Stimulated activated effector memory CD8-positive, alpha-beta T cell treated with anti-CD3 and anti-CD28 coated beads, Interleukin-12 subunit alpha, Interleukin-12 subunit beta, amount 100 ng/mL, for 72 hours (primary cell): Measurements from ENCODE around the gene NOXO1.

Experiments used
- ATAC-seq: fragments of 150-1000 bp; cut with Tn5 transposase; 2 replicates; pipeline ENCODE4 v1.10.0; 2021
- DNase-seq, 2 donors: peaks; one replicate each; pipeline ENCODE4 v3.0.0; 2021 to 2022; ENCODE audit warnings: low spot score in 2 of 2
- H3K27ac Mint-ChIP-seq: one replicate; pipeline ENCODE4 v1.8.0; 2022; ENCODE audit warnings: mild to moderate bottlenecking, mixed read lengths
- H3K36me3 Mint-ChIP-seq: one replicate; pipeline ENCODE4 v1.8.0; 2022; ENCODE audit warnings: mild to moderate bottlenecking, mixed read lengths
- H3K4me1 Mint-ChIP-seq: one replicate; pipeline ENCODE4 v1.8.0; 2022; ENCODE audit warnings: mixed read lengths
- H3K4me3 Mint-ChIP-seq: one replicate; pipeline ENCODE4 v1.8.0; 2022; ENCODE audit warnings: mild to moderate bottlenecking, mixed read lengths
- H3K9me3 Mint-ChIP-seq: one replicate; pipeline ENCODE4 v1.8.0; 2022; ENCODE audit warnings: mixed read lengths

NOXO1 gene

GRCh38 chr16:2003827-2004641 lies 22.8 kb upstream of the NOXO1 start:
- H3K9me3 Mint-ChIP-seq = no peaks in the 10 kb centered on the region
- peaks cover 50% of the 10 kb centered on the region for H3K4me1 Mint-ChIP-seq
- peak overlapping the region; percentile 9 for H3K4me3 Mint-ChIP-seq
- peaks cover 67% of the 10 kb centered on the region for H3K36me3 Mint-ChIP-seq
- ATAC-seq (peak; percentile 92), DNase-seq (peak; percentile 82 to 91)
- H3K27ac Mint-ChIP-seq = no peak overlapping the region

- DNase-seq (no peak), ATAC-seq (no peak)
- H3K36me3 Mint-ChIP-seq = peaks cover 67% of the 10 kb centered on the region
- H3K4me1 Mint-ChIP-seq = peaks cover 43% of the 10 kb centered on the region
- H3K27ac Mint-ChIP-seq = no peak overlapping the region
- no peak overlapping the region for H3K4me3 Mint-ChIP-seq
- no peaks in the 10 kb centered on the region for H3K9me3 Mint-ChIP-seq
Measured at GRCh38 chr16:2003231-2003826, 22.1 kb upstream of the NOXO1 start.

- Mint-ChIP-seq H3K27ac (peak overlapping the region; percentile 63), H3K4me3 (no peak overlapping the region), H3K36me3 (peaks cover 67% of the 10 kb centered on the region), H3K9me3 (no peaks in the 10 kb centered on the region), H3K4me1 (peaks cover 36% of the 10 kb centered on the region)
- ATAC-seq (no peak), DNase-seq (no peak)
Measured at GRCh38 chr16:2002406-2003230, 21.3 kb upstream of the NOXO1 start.

GRCh38 chr16:2001456-2002355 lies 20.4 kb upstream of the NOXO1 start:
- DNase-seq = no peak
- Mint-ChIP-seq H3K27ac (no peak overlapping the region), H3K4me3 (no peak overlapping the region), H3K4me1 (peaks cover 27% of the 10 kb centered on the region), H3K36me3 (peaks cover 65% of the 10 kb centered on the region), H3K9me3 (no peaks in the 10 kb centered on the region)
- ATAC-seq = no peak

GRCh38 chr16:2001035-2001434 lies 19.8 kb upstream of the NOXO1 start:
- Mint-ChIP-seq H3K4me3 (no peak overlapping the region), H3K36me3 (peaks cover 64% of the 10 kb centered on the region), H3K27ac (no peak overlapping the region), H3K9me3 (no peaks in the 10 kb centered on the region), H3K4me1 (peaks cover 24% of the 10 kb centered on the region)
- ATAC-seq = no peak
- no peak for DNase-seq

GRCh38 chr16:1999866-2000514 lies 18.7 kb upstream of the NOXO1 start:
- ATAC-seq (no peak), DNase-seq (no peak)
- H3K4me1 Mint-ChIP-seq = peaks cover 24% of the 10 kb centered on the region
- H3K4me3 Mint-ChIP-seq = no peak overlapping the region
- H3K9me3 Mint-ChIP-seq = no peaks in the 10 kb centered on the region
- H3K36me3 Mint-ChIP-seq = peaks cover 68% of the 10 kb centered on the region
- no peak overlapping the region for H3K27ac Mint-ChIP-seq

- peaks cover 17% of the 10 kb centered on the region for H3K4me1 Mint-ChIP-seq
- peaks cover 65% of the 10 kb centered on the region for H3K36me3 Mint-ChIP-seq
- DNase-seq (no peak), ATAC-seq (no peak)
- no peak overlapping the region for H3K4me3 Mint-ChIP-seq
- no peak overlapping the region for H3K27ac Mint-ChIP-seq
- no peaks in the 10 kb centered on the region for H3K9me3 Mint-ChIP-seq
Measured at GRCh38 chr16:1998852-1999801, 17.9 kb upstream of the NOXO1 start.

- H3K9me3 Mint-ChIP-seq = no peaks in the 10 kb centered on the region
- peaks cover 67% of the 10 kb centered on the region for H3K36me3 Mint-ChIP-seq
- DNase-seq (no peak), ATAC-seq (no peak)
- H3K4me1 Mint-ChIP-seq = peaks cover 22% of the 10 kb centered on the region
- no peak overlapping the region for H3K27ac Mint-ChIP-seq
- H3K4me3 Mint-ChIP-seq = no peak overlapping the region
Measured at GRCh38 chr16:1998360-1998835, 17.1 kb upstream of the NOXO1 start.

GRCh38 chr16:1997494-1998359 lies 16.5 kb upstream of the NOXO1 start:
- Mint-ChIP-seq H3K9me3 (no peaks in the 10 kb centered on the region), H3K36me3 (peaks cover 62% of the 10 kb centered on the region), H3K4me3 (no peak overlapping the region), H3K27ac (no peak overlapping the region), H3K4me1 (peaks cover 25% of the 10 kb centered on the region)
- DNase-seq (no peak), ATAC-seq (no peak)

GRCh38 chr16:1993731-1994131 lies 12.5 kb upstream of the NOXO1 start:
- Mint-ChIP-seq H3K36me3 (peaks cover 37% of the 10 kb centered on the region), H3K4me1 (peaks cover 34% of the 10 kb centered on the region), H3K4me3 (peak overlapping the region; percentile 22), H3K9me3 (no peaks in the 10 kb centered on the region), H3K27ac (peak overlapping the region; percentile 48)
- DNase-seq (peak in 1 of 2 donors; percentile 77), ATAC-seq (peak; percentile 46)

- H3K27ac Mint-ChIP-seq = peak overlapping the region; percentile 48
- H3K4me1 Mint-ChIP-seq = peaks cover 34% of the 10 kb centered on the region
- DNase-seq (no peak), ATAC-seq (no peak)
- H3K4me3 Mint-ChIP-seq = peak overlapping the region; percentile 78
- peaks cover 28% of the 10 kb centered on the region for H3K36me3 Mint-ChIP-seq
- no peaks in the 10 kb centered on the region for H3K9me3 Mint-ChIP-seq
Measured at GRCh38 chr16:1992704-1993317, 11.5 kb upstream of the NOXO1 start.

- peak; percentile 85 to 95 for DNase-seq
- H3K27ac Mint-ChIP-seq = peak overlapping the region; percentile 76
- peak; percentile 70 for ATAC-seq
- H3K4me1 Mint-ChIP-seq = peaks cover 34% of the 10 kb centered on the region
- H3K4me3 Mint-ChIP-seq = peak overlapping the region; percentile 78
- H3K36me3 Mint-ChIP-seq = peaks cover 23% of the 10 kb centered on the region
- H3K9me3 Mint-ChIP-seq = no peaks in the 10 kb centered on the region
Measured at GRCh38 chr16:1991948-1992703, 10.9 kb upstream of the NOXO1 start.
